Central memory CD4-positive, alpha-beta T cell (primary cell): ENCODE data around the gene LRRC15.

ENCODE experiments used
- DNase-seq: peaks from one replicate; pipeline ENCODE4 v3.0.0; 2022

Gene LRRC15

DNA sequence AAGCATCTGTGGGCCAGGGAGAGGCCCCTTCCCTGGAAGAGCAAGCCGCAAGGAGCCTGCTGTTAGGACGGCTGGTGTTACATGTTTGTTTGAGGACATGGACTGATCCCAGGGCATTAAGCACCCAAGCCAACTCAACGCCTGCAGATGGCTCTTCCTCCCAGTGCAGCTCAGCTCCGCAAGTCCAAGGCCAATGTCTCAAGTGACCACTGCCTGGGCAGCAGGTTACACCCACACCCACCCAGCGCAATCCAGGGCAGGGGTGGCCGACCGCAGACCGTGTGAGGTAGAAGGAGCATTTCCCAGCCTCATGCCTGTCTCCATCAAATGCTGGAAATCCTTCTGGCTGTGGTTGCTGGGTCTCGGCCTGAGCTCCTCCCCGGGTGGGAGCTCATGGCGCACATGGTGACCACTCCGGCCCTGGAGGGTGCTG is 15.0 kb upstream of the LRRC15 start:
- no peak for DNase-seq

DNA sequence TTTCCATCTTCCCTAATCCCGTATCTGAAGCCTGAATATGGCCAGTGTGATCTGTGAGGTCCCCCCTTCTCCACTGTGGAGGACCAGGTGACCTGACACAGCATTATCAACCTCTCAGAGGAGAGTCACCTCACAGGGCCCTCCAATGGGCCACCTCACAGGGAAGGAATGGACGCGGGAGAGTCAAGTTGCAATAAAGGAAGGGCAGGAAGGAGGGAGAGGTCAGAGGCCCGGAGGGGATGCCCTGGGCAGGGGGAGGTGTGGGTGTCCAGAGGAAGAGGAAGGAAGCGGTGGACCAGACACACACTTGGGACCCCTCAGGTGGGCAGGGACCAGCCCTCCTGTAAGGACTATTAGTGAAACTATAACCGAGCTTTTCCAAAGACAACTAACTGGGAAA is 14.6 kb upstream of the LRRC15 start:
- DNase-seq: no peak

DNA sequence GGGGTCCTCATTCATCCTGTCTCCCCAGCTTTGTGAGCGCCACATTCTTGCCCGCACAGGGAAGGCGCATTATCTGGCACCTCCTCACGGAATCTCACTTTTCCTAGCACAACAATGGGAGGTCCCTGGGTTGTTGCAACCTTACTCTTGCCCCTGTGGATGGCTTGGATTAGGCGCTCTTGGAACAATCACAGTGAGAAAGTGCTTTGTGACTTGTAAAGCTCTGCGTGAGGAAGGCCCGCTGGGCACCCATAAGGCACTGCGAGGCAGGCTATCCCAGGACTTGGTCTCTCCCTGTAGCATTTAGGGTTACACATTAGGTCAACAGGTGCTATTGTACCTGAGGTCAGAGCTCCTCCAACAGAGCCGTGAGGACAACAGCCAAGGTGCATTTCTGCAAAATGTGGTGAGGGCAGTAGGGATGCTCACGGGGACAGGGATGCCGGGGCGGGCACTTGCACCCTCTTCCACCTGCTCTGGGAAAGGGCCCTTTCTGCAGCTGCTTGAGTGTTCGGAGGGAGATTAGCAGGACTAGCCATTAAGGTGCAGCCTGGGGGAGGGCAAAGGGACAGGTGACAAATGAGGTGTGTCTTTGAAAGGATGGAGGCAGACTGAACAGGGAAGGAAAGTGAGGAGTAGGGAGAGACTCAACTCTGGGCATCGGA is 13.9 kb upstream of the LRRC15 start:
- no peak for DNase-seq

DNA sequence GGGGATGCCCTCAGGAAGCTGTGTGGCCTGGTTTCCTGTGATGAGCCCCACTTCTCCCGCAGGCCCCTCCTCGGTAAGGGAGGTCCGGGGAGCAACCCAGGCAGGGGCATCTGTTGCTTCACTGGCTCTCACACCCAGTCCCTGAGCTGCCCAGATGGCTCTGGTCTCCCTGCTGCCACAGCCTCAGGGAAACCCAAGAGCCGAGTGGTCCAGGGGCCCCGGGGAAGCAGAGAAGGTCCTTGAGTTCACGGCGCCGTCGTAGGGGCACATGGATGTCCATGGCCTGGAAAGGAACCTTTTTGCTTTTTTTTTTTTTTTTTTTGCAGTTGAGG is 13.3 kb upstream of the LRRC15 start:
- DNase-seq: no peak

DNA sequence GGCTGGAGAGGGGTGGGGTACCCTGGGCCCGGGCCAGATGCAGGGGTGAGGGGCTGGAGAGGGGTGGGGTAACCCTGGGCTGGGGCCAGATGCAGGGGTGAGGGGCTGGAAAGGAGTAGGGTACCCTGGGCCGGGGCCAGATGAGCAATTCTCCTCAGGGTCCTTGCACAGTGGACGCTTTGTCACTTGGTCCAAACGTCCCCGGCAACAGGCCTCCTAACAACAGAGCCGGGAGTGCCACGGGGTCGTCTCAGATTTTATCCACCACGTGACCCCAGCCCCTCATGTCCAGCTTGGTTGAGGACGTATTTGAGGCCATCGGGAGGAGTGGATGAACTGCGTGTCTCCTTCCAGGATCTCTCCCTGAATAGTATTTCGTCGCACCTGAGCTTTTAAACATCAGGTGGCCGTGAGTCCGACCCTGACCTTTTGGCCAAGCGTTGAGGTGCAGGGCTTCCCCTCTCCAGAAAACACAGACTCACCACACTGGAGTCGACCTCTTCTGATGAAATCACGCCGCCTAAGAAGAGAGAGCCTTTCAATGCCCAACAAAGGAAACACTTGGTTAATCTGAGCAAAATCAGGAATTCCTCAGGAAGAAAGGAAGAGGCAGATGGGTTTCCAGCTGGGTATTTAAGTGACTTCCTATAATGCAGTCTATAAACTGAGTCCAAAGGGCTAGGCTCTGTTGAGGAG is 12.8 kb upstream of the LRRC15 start:
- DNase-seq: no peak

DNA sequence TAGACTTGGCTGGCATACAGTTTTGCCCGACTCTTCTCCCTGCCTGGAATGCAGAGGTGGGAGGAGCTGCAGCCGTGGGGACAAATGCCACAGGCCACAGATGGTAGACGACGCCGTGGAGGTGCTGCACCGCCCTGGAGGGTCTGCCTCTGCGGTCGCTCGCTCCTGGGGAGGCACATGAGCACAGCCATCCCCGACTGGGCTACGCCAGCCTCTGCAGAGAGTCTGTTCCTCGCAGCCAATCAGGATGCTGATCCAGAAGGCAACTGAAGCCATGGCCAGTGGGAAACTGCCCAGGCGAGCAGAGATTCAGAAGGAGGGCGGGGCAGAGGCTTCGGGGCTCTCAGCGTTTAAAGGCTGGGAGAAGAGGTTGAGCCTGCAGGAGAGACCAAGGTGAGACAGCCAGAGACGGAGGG is 11.9 kb upstream of the LRRC15 start:
- no peak for DNase-seq

DNA sequence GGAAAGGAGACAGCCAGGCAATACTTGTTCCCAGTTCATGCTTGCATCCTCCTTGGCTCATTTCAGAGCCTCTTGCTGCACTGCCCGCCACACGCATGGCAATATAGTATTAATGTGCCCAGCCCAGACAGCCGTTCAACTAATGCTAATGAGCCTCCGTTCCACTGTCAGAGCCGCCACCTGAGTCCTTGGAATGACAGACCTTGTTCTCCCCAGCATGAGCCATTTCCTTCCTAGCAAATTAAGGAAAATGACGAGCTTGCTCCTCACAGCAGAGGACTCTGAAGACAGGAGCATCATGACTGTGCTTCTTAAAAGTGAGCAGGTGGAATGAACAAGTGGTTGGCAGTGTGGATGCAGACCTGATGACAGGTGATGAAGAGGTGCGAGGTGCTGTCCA is 10.8 kb upstream of the LRRC15 start:
- DNase-seq: no peak

DNA sequence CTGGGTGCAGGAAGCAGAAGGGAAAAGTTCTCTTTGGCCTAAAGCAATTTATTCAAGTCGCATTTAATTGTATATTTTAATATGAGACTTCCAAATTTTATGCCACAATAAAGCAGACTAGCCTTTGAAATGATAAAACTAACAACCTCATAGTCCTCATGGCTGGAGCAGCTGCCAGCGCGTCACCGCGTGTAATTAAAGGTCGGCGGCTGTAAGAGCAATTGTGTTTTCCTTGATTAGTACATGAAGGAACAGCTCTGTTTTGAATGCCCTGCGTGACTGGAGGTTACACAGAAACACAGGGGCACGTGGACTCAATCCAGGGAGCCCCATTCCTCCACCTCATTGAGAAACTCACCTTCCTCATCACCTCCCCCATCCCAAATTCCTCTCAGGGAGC is 10.1 kb upstream of the LRRC15 start:
- DNase-seq: no peak

DNA sequence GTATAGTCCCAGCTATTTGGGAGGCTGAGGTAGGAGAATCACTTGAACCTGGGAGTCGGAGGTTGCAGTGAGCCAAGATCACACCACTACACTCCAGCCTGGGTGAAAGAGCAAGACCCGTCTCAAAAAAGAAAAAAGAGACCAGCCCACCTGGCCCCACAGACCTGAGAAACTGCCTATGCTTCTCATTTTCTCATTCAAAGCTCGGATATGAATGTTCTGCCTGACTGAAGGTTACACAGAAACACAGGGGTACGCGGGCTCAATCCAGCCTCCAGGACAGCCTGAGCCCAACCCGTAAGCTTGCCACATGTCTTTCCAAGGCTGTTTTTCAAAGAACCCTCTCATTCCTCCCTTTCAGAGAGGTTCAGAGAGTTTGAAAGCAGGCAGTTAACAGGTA is 9.7 kb upstream of the LRRC15 start:
- no peak for DNase-seq

DNA sequence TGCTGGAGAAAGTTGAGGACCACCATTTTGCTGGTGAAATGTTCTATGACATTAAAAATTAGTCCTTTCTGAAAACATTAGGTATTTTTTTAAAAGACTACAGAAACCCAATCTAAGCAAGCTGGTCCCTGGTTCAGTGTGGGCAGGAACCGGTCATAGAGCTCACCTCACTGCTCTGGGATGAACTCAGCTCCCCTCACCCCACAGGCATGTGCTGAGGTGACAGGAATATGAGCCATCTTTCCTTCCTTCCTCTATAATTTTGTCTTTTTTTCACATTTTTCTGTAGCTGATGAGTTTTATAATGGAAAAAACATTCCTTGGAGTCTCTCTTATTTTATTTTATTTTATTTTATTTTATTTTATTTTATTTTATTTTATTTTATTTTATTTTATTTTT is 8.2 kb upstream of the LRRC15 start:
- DNase-seq: no peak

DNA sequence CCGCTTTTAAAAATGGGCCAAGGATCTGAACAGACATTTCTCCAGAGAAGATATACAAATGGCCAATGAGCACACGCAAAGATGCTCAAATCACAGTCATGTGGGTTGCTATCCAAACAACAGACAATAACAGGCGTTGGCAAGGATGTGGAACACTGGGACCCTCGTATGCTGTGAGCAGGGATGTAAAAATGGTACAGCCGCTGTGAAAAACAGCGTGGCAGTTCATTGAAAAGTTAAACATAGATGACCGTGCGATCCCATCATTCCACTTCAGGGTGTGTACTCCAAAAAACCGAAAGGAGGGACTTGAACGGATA is 6.7 kb upstream of the LRRC15 start:
- no peak for DNase-seq

DNA sequence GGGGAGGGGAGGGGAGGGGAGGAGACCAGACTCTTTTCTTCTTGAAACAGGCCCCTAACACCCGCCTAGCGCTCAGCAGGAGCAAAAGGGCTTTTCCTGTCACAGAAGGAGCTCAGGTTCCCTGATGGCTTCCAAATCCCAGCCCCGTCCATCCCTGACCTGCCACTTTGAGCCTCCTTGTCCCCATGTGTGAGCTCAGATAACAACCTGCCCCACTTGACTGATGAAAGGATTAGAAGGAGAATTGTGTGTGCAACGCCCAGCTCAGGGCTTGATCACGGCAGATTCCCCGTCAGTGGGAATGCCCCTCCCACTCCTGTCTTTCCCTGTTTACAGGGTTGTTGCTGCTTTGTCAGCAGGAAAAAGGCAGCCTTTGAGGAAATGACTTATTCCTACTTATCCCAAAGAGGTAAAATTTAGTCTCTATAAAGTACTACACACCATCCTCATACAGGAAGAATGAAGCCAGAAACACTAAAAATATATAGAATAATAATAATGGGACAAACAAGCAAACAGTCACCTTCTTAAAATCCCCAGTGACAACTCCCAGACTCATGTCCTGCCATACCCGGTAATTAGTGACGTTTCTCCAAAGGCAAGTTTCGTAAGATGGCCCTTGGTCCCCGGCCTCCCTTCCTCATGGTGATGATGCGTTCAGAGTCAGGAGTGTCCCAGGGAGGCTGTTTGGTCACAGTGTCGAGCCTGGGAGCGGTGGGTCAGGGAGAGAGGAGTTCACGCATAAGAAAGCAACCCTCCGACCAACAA is 6.1 kb upstream of the LRRC15 start:
- no peak for DNase-seq

DNA sequence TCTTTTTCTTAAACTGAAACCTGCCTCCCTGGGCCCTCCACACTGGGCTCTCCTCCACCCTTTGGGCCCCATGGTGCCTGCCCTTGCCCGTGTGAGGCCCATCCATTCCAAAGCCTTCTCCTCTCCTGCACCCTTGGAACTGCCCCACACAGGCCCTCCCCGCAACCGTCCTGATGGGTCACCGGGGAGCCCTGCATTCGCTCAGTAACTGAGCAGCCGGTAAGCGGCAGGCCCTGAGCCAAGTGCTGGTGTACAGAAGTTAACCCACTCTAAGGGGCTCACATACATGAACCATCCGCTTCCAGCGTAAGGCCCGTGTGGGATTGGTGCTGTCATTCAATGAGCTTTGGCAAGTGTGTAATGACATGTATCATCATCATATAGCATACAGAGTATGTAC is 5.4 kb upstream of the LRRC15 start:
- DNase-seq: no peak

DNA sequence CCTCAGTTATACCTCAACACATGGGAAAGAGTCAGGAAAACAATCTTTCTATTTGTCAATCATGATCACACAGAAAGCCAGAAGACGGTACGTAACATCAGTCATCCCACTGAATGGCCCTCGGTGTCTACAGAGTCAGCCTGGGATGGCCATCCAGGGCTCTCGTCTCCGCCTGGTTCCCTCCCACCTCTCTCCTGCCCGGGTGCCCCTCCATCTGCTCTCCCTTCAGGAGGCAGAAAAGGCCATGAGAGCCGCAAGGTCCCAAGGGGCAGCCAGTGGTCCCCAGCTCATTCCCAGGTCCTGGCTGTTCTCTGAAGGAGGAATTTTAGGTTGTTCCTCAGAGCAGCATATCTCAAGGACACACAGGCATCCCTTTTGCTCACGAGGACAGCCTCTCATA is 4.4 kb upstream of the LRRC15 start:
- DNase-seq: no peak

DNA sequence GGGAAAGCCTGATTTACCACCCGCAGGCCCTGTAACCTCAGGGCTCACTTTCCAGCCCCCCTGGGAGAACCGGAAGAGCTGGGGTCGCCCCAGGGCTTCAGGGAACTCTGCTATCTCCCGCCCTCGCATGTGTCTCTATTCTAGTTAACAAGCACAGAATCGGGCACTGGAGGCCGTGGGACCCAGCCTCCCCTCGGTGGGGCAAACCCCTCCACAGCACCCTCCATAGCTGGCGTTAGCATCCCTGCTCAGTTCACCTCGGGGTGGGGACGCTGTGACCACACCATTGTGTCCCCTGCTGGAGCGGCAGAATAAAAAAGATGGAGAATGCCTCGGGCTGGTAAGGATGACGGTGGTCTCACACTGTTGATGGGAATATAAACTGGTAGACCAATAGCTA is 3.5 kb upstream of the LRRC15 start:
- no peak for DNase-seq

DNA sequence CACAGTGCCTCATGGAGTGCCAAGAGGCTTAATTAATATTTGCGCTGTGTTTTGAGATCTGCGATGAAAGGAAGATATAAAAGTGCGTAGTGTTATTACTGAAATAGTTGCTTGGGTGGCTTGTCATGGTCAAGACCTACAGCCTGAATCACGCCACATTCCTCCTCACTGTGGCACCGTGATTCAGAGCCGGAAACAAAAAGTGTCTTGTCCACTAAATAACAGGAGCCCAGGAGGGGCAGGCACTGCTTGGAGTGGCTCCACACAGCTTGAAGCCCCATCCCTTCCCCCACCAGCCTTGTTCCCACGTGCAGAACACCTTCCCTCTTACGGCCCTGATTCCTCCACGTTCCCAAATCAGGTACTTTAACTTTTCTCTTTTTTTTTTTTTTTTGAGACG is 1.2 kb upstream of the LRRC15 start:
- no peak for DNase-seq

DNA sequence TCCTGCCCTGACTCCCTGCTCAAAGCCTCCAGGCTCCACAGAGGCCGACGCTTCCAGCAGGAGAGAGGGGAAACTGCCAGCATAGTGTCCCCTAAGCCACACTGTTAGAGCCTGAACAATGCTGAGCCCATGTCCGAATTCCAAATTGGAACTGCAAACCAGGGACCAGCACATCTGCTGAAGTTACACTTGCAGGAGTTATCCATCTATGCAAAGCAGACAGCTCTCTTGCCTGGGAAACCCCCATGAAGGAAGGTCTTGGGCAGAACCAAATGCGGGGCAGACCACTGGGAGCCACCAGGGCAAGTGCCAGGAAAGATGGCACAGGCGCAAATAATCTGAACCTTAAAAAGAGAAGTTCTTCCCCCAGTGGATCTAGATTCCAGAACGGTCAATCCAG is 625 bp downstream of the LRRC15 start:
- DNase-seq: no peak

DNA sequence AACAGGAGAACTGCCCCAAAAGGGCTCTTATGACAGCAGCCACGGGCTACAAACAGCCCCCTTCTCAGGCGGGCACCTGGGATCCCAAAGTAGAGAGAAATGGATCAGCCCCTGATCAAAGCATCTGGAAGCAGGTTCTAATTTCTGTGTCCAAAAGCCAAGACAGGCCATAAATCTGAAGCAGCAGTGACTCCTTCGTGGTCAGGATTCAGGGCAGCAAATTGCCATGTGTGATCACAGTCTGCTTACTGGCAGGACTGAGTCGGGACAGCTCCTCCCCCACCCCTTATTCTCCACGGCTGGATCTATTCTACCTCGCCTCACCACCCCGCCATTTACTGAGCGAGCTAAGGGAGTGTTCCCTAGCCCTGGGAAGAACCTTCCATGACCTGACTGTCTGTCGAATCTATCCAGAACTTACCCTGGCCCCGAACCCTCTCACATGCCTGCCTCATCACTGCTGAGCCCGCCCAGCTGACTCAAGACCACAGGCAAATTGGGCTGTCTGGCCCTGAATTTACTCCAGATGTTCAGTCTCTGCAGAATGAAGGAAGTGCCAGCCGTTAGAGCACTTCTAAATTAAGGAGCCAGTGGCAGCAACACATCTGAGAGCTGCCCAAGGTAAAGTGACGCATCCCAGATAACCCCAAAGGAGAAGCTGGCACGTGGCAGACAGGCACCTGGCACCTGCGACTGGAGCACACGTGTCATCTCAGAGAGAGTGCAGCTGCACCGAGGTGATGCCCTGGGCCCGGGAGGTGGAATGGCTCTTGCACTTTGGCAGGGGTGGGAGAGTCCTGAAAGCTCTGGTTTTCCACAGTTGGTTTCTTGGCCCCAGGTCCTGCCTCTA is 1.3 kb downstream of the LRRC15 start:
- DNase-seq: no peak

DNA sequence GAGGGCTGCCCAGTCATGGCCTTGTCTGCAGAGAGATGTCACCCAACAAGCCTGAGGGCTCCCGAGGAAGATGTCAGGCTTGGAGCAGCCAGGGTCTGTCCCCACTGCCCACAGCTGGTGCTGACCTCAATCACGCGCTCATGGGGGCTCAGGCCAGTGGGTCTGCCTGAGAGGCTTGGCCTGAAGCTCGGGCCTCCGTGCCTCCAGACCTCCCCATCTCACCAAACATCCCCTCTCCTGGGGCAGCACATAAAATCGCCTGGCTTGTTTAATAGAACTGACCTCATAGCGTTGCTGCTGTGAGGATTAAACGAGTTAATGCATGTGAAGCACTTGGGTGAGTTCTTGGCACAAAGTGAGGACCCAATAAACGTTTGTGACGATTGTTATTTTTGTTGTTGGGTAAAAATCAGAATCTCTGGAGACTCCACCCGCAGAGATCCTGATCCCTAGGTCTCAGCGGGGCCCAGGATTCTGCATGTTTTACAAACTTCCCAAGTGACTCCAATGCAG is 3.5 kb downstream of the LRRC15 start:
- no peak for DNase-seq

DNA sequence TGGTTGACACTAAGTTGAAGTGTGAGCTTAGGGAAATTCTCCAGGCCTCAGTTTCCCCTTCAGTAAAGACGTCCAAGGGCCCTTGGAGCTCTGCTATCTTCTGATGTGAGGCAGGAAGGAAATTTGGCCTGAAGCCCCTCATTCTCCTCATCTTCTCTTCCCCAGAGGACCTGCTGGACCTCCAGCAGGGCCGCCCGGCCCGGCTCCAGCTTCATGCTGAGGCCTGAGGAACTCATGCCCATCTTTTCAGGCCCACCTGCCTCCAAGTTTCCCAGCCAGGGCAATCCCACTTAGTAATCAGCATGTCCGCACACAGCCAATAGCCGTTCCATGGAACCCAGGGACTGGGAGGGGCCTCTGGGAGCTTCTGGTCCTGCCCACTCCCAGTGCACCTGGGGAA is 4.0 kb downstream of the LRRC15 start:
- no peak for DNase-seq

DNA sequence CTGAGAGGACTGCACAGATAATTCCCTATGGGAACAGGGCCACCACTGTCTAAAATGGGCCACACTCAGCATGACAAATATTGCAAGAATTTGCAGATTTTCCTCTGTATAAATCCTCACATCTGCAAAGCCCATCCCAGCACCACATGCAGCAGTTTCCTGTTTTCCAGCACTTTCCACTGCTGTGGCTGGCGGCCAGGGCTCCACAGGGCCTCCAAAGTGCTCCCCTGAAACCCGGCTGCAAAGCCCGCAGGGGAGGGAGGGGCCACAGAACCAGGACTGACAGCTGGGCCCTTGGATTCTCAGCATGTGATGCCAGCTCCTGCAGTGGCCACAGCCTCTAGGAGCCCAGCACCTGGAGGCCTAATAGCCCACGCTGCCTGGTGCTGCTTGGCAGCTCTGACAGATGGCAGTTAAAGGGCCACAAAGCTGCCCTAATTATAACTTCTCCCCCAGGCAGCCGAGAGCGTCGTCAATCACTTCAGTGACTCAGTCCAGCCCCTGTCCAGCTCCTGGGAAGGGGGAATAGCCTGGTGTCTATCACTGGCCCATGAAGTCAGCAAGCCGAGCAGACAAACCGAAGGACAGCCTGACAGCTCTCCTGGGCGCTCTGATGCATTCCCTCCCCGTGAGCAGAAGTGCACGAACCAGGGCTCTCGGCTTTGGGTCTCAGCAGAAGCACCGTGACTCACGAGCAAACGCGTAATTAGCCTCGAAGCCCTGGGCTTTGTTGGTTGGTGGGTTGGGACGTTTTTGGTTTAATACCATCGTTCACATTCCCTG is 4.7 kb downstream of the LRRC15 start:
- DNase-seq: no peak

DNA sequence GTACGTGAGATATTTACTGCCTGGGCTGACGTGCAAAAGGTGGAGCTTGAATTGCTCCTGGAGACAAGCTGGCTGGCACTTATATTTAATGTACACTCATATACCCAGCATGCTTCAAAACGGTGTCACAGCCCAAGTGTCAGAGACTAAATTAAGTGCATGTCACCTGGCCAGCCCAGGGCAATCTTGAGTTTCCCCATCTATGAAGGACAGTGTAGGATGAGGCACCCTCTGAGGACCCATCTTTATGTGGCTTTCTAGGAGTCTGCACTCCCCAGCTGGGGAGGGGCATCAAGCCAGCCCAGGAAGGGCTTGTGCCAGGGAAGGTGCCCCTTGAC is 5.3 kb downstream of the LRRC15 start:
- no peak for DNase-seq

DNA sequence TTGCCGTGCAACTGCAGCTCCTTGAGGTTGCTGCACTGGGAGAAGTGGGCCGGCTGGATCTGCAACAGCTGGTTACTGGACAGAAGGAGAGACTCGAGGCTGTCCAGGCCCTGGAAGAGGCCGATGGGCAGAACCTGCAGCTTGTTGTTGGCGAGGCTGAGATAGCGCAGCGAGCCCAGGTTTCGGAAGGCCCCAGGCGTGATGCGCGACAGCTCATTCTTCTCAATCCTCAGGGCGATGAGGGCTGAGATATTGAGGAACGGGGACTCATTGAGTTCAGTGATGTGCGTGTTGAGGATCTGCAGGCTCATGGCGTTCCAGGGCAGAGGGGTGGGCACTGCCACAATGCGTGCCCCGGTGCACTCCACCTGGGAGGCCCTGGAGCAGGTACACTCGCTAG is 9.0 kb downstream of the LRRC15 start:
- DNase-seq: no peak
